C1 segment of cervical spinal cord (tissue), 14 donors: ENCODE results near the gene EML3.
"Not testable (repeated sequence)": the region's sequence is repeated elsewhere in the genome, so short reads cannot be mapped to it uniquely, and the experiment has no call there.

Experiments
- DNase-seq, 14 donors: peaks; one replicate each; lab custom pipeline; 2025; lab: John Stamatoyannopoulos, UW

Gene EML3, protein sequence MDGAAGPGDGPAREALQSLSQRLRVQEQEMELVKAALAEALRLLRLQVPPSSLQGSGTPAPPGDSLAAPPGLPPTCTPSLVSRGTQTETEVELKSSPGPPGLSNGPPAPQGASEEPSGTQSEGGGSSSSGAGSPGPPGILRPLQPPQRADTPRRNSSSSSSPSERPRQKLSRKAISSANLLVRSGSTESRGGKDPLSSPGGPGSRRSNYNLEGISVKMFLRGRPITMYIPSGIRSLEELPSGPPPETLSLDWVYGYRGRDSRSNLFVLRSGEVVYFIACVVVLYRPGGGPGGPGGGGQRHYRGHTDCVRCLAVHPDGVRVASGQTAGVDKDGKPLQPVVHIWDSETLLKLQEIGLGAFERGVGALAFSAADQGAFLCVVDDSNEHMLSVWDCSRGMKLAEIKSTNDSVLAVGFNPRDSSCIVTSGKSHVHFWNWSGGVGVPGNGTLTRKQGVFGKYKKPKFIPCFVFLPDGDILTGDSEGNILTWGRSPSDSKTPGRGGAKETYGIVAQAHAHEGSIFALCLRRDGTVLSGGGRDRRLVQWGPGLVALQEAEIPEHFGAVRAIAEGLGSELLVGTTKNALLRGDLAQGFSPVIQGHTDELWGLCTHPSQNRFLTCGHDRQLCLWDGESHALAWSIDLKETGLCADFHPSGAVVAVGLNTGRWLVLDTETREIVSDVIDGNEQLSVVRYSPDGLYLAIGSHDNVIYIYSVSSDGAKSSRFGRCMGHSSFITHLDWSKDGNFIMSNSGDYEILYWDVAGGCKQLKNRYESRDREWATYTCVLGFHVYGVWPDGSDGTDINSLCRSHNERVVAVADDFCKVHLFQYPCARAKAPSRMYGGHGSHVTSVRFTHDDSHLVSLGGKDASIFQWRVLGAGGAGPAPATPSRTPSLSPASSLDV

DNA sequence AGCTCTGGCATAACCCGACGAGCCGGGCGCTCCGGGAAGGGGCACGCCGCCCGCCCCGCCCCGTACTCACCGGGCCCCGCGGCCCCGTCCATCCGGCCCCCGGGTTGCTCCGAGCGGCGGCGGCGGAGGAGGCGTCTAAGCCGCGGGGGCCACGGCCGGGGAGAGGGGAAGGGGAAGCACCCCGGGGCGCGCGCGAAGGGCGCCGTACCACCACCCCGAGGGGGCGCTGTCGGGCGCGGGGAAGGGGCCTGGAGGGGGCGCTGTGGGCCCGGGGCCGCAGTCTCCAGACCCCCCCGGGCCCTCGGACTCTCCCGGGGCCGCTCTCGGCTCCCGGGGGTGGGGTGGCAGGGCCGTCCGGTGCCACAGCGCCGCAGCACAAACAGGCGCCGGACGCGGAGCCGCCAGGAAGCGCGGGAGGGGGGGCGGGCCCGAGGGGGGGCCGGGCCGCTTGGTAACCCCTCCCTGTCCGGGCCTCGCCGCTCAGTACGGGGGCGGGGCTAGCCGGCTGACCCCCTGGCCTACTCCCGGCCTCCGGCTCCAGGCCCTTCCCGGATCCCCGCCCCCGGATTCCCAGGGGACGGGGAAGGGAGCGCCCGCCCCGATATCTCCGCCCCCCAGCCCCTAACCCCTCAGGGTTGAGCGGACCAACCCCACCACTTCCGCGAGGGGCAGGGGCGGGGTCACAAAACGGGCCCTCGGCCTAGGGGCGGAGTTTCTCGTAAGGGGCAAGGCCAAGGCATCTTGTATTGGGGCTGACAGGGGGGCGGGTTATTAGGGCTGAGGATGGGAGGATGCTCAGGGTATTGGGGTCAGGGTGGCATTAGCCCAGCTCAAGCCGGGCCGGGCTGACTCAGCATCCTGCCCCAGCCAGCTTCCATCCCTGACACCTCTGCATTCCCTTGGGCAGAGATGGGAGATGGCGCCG, at the start of gene EML3, which contains the start of gene ROM1:
TSS of gene EML3 (minus strand) at position 410 of the 925 bp plus-strand sequence. CDS start at position 92, 318 bp downstream.
TSS of gene ROM1 (plus strand) at position 892 of the 925 bp plus-strand sequence. CDS start at position 917, 25 bp downstream.
- DNase-seq = peak in 13 of 14 donors; percentile 80 to 97 (median 88)

GRCh38 chr11:62656796-62657429, 44.3 kb upstream of the EML3 start:
- DNase-seq = no peak

GRCh38 chr11:62654297-62654696, 41.7 kb upstream of the EML3 start:
- no peak for DNase-seq

GRCh38 chr11:62652161-62653006, 39.8 kb upstream of the EML3 start:
- no peak for DNase-seq

DNA sequence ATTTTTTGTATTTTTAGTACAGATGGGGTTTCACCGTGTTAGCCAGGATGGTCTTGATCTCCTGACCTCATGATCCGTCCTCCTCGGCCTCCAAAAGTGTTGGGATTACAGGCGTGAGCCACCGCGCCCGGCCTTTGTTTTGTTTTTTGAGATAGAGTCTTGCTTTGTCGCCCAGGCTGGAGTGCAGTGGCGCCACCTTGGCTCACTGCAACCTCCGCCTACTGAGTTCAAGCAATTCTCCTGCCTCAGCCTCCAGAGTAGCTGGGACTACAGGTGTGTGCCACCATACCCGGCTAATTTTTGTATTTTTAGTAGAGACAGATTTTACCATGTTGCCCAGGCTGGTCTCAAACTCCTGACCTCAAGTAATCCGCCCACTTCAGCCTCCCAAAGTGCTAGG, 37.7 kb upstream of the EML3 start:
- not testable (repeated sequence) for DNase-seq

GRCh38 chr11:62649486-62649885, 36.9 kb upstream of the EML3 start:
- no peak for DNase-seq

DNA sequence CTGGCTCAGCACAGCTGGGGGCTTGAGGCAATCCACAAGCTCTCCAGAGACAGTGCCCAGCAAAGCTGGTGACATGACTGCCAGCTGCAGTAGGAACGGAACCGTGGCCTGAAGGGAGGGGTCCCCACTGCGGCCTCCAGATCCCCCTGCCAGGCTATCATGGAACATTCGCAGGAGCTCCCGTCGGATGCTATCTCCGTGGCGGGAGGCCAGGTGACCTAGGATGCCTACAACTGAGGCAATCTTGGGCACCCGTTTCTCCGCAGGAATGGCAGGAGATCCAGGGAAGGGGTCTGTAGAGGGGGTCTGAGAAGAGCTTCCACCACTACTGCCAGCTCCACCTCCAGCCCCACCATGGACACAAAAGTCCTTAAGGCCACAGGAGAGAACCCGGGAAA, 36.4 kb upstream of the EML3 start:
- no peak for DNase-seq

DNA sequence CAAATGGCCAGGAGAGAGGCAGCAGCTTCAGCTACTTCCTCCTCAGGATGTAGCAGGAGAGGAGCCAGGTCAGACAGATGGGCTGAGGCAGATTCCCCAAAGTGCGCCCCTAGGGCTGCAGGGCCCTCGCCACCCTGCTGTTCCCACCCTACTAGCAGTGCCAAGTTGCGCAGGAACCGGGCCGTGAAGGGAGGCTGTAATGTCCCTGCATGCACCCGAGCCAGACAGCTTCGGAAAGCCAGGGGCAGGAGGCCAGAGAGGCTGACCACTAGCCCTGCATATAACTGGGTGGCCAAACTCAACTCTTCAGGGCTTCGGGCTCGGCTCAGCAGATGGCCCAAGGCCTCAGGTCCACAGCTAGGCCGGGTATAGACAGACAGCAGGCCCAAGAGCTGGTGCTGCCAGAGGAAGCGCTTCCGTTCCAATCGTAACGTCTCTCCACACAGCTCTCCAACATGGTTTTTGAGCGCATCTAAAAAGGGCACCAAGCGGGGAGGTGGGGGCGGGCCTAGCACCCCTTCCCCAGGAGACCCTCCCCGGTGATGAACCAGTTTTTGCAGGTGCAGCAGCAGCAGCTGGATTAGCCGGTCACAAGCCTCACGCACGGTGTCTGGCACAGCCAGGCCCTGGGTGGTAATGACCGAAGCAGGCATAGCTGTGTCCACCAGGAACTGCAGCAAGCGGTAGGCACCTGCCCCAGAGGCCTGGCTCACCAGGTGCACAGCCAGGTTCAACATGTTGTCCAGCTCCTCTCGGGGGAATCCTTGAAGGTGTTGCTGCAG, 35.8 kb upstream of the EML3 start:
- DNase-seq = no peak

- no peak for DNase-seq
Measured at GRCh38 chr11:62647609-62648005, 35.0 kb upstream of the EML3 start.

DNA sequence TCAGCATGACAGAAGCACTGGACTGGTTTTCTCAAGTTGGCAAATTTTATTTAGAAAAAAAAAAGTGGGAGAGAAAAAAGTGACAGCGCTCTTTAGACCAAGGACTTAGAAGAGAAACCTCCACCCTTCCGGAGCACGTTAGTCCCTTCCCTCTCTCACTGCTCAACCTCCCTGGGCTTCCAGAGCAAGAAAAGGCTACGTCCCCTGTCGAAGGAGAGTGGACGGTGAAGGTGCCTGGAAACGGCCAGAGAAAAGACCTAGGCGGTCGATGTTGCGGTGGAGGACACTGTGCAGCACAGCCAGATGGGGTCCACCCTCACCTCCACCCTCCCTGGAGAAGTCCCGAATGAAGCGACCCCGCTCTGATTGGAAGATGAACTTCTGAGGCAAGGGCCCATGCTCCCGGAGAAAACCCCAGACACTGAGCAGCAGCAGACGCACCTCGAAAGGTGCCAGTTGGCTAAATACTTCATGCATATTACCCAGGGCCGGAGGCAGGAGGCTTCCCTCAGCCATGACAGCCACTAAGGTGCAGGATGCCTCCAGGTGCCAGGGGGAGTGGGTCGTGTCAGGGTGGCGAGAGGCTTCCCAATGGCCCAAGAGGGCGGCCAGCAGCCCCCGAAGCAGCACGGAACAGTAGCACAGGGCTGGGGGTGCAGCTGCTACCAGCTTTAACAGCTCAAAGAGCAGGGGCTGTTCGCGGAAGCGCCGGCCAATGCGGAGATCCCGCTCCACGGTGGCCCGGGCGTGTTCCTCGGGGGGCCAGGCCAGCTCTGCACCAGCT, 34.4 kb upstream of the EML3 start:
- no peak for DNase-seq

DNA sequence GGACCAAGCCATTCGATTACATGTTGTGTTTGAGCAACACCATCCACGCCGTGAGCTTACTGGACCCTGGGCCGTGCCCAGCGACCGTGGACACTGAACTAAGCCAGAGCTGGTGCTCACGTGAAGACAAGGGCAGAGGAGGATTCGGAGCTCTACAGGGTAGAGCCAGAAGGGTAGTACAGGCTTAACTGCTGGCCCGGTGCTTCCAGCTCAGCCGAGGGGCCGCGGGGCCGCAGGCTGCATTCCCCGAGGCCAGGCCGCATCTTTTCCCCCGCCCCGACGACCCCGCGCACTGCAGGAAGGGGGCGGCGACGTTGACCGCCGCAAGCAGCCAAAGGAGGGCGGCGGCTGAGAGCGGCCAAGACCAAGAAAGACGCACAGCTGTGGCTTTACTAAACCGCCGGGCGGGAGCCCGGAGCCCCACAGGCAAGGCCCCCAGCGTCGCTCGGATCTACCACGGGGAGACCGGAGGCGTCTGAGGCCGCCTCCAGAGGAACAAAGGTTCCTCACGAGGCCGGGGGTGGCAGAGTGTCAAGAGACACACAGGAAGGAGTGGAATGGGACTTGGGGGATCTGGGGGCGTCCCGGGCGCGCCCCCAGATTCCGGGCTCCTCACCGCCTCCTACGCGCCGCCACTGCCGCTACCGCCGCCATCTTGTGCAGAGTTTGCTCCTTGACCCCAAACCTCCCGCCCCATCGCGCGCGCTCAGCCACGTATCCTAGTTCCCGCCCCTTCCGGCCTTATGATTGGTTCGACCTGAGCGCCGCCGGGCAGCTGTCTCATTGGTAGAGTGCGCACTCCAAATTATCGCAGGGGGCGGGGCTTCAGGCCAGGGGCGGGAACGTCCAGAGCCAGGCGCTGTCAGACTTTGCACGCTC, 33.6 kb upstream of the EML3 start, which contains the start of gene GANAB:
TSS of gene GANAB (minus strand) at position 668 of the 879 bp plus-strand sequence. CDS start at position 654, 14 bp downstream.
- peak; percentile 84 to 97 (median 95) for DNase-seq

DNA sequence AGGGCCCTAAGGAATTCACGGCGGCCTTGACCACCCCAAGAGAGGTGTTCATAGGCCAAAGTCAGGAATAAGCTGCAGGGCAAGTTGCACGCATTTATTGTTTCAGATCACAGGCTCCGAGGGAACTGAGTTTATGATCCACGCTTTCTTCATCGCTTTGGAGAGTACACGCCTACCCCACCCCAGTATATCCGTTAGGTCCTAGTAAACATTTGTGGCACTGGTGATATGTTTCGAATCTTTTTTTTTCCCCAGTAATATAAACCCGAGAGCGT, 33.0 kb upstream of the EML3 start:
- no peak for DNase-seq

DNA sequence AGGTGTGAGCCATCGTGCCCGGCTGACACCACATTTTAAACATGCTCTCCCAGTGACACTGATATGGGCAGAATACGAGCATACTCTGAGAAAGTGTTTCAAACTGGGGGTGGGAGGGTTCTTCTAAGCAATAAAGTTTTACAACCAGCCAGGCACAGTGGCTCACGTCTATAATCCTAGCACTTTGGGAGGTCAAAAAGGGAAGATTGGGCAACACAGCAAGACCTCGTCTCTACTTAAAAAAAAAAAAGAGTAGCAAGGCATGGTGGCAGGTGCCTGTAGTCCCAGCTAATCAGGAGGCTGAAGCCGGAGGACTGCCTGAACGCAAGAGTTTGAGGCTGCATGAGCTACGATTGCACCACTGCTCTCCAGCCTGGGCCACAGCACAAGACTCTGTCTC, 31.6 kb upstream of the EML3 start:
- DNase-seq = no peak

DNA sequence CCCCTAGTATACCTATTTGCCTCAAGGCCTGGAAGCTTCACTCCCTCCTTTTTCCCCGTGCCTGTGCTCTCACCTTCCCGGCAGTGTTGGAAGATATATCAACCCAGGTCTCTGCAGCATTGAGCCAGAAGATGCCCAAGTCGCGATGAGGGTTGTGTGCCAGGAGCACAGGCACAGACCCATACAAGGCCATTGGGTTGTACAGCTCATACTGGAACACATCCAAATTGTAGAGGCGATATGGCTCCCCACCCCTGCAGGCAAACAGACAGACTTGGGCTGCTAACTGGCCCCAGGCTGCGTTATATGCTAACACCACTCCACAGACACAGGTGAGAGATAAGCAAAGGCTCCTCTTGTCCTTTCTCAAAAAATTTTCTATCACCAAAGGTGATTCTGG, 19.9 kb upstream of the EML3 start:
- no peak for DNase-seq

DNA sequence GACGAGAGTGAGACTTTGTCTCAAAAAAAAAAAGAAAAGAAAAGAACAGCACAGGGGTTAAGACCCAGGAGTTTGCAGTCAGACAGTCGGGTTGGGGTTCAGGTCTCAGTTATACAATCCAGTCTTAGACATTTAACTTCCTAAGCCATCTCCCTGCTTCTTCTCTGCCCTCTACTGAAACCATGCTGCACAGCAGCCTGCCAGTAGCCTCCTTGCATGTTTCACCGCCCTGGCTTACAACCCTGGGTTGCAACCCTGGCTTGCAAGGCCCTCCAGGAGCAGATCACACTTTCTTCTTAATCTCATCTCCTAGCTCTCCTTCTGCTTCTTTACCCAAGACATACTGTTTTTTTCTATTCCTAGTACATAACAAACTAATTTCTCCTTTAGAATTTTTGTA, 15.1 kb upstream of the EML3 start:
- no peak for DNase-seq

DNA sequence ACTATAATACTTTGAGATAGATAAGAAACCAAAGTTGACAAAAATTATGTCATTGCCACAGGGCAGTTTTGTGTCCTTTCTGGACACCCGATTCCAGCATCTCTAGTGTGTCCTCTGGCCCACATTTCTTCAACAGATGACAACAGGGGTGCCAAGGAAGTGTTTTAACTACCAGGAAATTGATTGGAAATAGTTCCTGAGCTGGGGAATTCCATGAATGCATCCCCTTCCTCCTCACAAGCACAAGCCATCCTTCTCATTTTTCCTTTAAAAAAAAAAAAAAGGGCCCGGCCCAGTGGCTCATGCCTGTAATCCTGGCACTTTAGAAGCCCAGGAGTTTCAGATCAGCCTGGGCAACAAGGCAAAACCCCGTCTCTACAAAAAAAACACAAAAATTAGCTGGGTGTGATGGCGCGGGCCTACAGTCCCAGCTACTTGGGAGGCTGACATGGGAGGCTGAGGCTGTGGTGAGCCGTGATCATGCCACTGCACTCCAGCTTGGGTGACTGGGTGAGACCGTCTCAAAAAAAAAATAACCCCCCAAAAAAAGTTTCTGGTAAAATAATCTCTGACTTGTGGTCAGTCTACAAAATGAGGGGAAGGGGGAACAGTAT, 10.0 kb upstream of the EML3 start:
- DNase-seq = no peak
